Neuron (in vitro differentiated cells): ENCODE data around the gene ACOXL.
"Not testable (repeated sequence)": the region's sequence is repeated elsewhere in the genome, so short reads cannot be mapped to it uniquely, and the experiment has no call there.

Experiments used
- H2AFZ ChIP-seq: one replicate; pipeline ENCODE4 v1.6.1; 2013; ENCODE audit warnings: low read depth, mild to moderate bottlenecking, inconsistent platforms, low read length, moderate library complexity
- H3K27me3 ChIP-seq: one replicate; pipeline ENCODE4 v1.6.1; 2013; ENCODE audit warnings: low read length; ENCODE audit not compliant: insufficient read depth
- H3K36me3 ChIP-seq: one replicate; pipeline ENCODE4 v1.6.1; 2013; ENCODE audit warnings: low read length; ENCODE audit not compliant: insufficient read depth
- H3K4me1 ChIP-seq: one replicate; pipeline ENCODE4 v1.6.1; 2013; ENCODE audit warnings: low read length; ENCODE audit not compliant: insufficient read depth
- H3K4me3 ChIP-seq: 2 replicates; pipeline ENCODE4 v1.5.1; 2013; ENCODE audit warnings: mild to moderate bottlenecking, low read length, moderate library complexity
- H3K9me3 ChIP-seq: one replicate; pipeline ENCODE4 v1.6.1; 2013; ENCODE audit warnings: low read length

The ACOXL gene

DNA sequence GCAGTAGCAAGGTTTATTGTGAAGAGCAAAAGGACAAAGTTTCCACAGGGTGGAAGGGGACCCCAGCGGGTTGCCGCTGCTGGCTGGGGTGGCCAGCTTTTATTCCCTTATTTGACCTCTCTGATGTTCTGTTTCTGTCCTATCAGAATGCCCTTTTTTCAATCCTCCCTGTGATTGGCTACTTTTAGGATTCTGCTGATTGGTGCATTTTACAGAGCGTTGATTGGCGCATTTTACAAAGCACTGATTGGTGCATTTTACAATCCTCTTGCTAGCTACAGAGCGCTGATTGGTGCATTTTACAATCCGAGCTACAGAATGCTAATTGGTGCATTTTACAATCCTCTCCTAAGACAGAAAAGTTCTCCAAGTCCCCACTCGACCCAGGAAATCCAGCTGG is 123.5 kb downstream of the ACOXL start:
- peaks cover 20% of the 10 kb centered on the region for H3K4me1 ChIP-seq
- H3K36me3 ChIP-seq, H3K9me3 ChIP-seq, H3K27me3 ChIP-seq, H3K4me3 ChIP-seq, H2AFZ ChIP-seq: not testable (repeated sequence)

GRCh38 chr2:110858135-110858725 is 125.9 kb downstream of the ACOXL start:
- no peak overlapping the region for H2AFZ ChIP-seq
- peaks cover 34% of the 10 kb centered on the region for H3K4me1 ChIP-seq
- no peaks in the 10 kb centered on the region for H3K36me3 ChIP-seq
- no peak overlapping the region for H3K4me3 ChIP-seq
- H3K27me3 ChIP-seq = no peaks in the 10 kb centered on the region
- H3K9me3 ChIP-seq = no peaks in the 10 kb centered on the region

GRCh38 chr2:110858993-110859701 is 126.8 kb downstream of the ACOXL start:
- no peaks in the 10 kb centered on the region for H3K9me3 ChIP-seq
- H3K27me3 ChIP-seq = no peaks in the 10 kb centered on the region
- H3K4me1 ChIP-seq = peaks cover 34% of the 10 kb centered on the region
- H3K4me3 ChIP-seq = no peak overlapping the region
- H2AFZ ChIP-seq = no peak overlapping the region
- no peaks in the 10 kb centered on the region for H3K36me3 ChIP-seq

- no peaks in the 10 kb centered on the region for H3K9me3 ChIP-seq
- H2AFZ ChIP-seq = no peak overlapping the region
- H3K27me3 ChIP-seq = no peaks in the 10 kb centered on the region
- peaks cover 36% of the 10 kb centered on the region for H3K4me1 ChIP-seq
- H3K36me3 ChIP-seq = no peaks in the 10 kb centered on the region
- no peak overlapping the region for H3K4me3 ChIP-seq
These were observed 128.3 kb downstream of the ACOXL start for GRCh38 chr2:110860630-110861029.

DNA sequence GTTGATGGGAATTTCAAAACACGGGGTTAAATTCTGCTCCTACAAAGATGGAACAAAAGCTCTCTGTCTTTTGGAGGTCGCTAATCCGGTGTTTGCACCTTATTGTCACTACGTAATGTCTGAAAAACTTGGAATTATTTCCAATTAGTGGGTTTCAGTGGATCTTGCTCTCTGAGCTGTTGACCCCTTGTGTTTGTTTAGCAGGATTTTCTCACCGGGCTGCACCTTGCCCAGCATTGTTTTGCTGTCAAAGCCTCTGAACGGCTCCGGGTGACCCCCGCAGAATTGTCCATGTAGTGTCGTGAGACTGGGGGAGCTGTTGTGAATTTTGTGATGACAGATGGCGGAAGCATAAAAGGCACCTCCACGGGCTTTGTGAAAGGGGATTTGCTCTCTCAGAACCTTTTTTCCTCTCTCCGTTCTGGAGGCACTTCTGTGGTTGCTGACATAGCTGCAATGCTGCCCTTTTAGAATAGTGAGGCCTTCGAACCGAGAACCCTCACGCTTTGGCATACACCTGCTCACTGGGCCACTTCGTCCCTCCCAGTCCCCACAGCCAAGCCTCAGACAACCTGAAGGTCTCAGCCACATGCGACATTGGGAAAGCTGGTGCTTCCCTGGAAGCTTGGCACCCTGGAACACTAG is 129.4 kb downstream of the ACOXL start:
- Histone ChIP-seq H3K36me3 (no peaks in the 10 kb centered on the region), H3K4me1 (peaks cover 44% of the 10 kb centered on the region), H3K4me3 (no peak overlapping the region), H3K9me3 (no peaks in the 10 kb centered on the region), H2AFZ (no peak overlapping the region), H3K27me3 (no peaks in the 10 kb centered on the region)

DNA sequence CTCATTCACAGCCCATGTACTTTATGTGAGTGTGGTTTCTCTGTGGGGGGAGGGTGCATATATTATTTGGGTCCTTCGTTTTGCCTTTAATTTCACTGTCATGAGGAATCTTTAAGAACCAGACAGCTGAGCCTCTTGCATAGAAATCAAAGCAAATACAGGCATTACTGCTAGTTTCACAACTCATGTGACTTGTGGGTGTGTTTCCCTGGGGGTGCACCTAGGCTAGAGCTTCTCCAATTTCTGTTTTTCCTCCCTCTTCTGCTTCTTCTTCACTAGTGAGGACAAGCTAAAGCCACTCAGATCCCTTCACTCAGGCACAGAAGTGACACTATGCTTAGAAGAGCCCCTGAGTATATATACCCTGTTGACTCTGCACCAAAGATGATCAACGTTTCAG is 131.4 kb downstream of the ACOXL start:
- no peak overlapping the region for H3K4me3 ChIP-seq
- H2AFZ ChIP-seq = no peak overlapping the region
- peaks cover 36% of the 10 kb centered on the region for H3K4me1 ChIP-seq
- no peaks in the 10 kb centered on the region for H3K27me3 ChIP-seq
- no peaks in the 10 kb centered on the region for H3K9me3 ChIP-seq
- no peaks in the 10 kb centered on the region for H3K36me3 ChIP-seq

GRCh38 chr2:110864176-110864575 is 131.8 kb downstream of the ACOXL start:
- Histone ChIP-seq H3K36me3 (no peaks in the 10 kb centered on the region), H3K4me1 (peaks cover 36% of the 10 kb centered on the region), H3K27me3 (no peaks in the 10 kb centered on the region)

GRCh38 chr2:110864731-110865130 is 132.4 kb downstream of the ACOXL start:
- Histone ChIP-seq H3K4me3 (no peak overlapping the region), H3K27me3 (no peaks in the 10 kb centered on the region), H3K4me1 (peaks cover 36% of the 10 kb centered on the region), H3K9me3 (no peaks in the 10 kb centered on the region), H3K36me3 (no peaks in the 10 kb centered on the region), H2AFZ (no peak overlapping the region)

More at GRCh38 chr2:110864176-110864575, 131.8 kb downstream of the ACOXL start:
- H3K4me3 ChIP-seq = no peak overlapping the region
- H2AFZ ChIP-seq = no peak overlapping the region
- no peaks in the 10 kb centered on the region for H3K9me3 ChIP-seq

GRCh38 chr2:110865188-110865587 is 132.8 kb downstream of the ACOXL start:
- Histone ChIP-seq H3K36me3 (no peaks in the 10 kb centered on the region), H2AFZ (no peak overlapping the region), H3K4me3 (no peak overlapping the region), H3K9me3 (no peaks in the 10 kb centered on the region), H3K27me3 (no peaks in the 10 kb centered on the region), H3K4me1 (peaks cover 34% of the 10 kb centered on the region)

DNA sequence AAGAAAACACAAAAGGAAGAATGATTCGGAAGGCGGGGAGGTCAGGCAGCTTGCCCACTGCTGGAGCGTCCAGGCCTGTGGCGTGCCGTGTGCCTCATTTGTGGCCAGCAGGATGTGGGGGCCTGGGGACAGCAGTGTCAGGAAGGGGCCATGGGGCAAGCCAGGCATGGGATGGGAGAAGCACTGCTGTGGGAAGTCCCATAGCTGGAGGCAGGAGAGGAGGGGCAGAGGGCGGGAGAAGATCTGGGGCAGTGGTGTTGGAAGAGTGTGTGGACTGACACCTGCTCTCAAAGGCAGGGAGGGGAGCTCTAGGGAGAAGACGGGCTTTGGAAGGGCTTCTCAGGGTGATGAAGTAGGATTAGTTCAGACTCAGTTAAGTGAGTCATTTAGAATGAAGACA is 133.7 kb downstream of the ACOXL start:
- no peaks in the 10 kb centered on the region for H3K27me3 ChIP-seq
- H3K4me3 ChIP-seq = no peak overlapping the region
- no peak overlapping the region for H2AFZ ChIP-seq
- no peaks in the 10 kb centered on the region for H3K9me3 ChIP-seq
- no peaks in the 10 kb centered on the region for H3K36me3 ChIP-seq
- peaks cover 34% of the 10 kb centered on the region for H3K4me1 ChIP-seq

DNA sequence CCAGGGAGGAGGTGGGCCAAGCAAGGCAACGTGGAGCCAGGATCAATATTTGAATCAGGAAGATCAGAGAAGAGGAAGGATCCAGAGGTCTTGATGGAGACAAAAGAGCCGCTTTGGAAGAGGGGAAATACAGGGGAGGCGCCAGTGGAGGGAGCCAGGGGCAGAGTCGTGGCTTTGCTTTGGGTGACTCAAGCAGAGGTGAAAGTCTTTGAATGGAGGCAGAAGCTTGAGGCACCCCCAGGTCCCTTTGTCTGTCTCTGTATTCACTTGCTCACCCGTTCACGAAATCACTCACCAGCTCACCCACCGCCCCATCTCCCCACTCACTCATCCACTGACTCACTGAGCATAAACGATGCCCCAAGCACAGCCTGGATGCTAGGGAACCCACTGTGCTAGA is 134.1 kb downstream of the ACOXL start:
- Histone ChIP-seq H3K4me1 (peaks cover 32% of the 10 kb centered on the region), H3K9me3 (no peaks in the 10 kb centered on the region), H3K27me3 (no peaks in the 10 kb centered on the region), H2AFZ (no peak overlapping the region), H3K36me3 (no peaks in the 10 kb centered on the region), H3K4me3 (no peak overlapping the region)

DNA sequence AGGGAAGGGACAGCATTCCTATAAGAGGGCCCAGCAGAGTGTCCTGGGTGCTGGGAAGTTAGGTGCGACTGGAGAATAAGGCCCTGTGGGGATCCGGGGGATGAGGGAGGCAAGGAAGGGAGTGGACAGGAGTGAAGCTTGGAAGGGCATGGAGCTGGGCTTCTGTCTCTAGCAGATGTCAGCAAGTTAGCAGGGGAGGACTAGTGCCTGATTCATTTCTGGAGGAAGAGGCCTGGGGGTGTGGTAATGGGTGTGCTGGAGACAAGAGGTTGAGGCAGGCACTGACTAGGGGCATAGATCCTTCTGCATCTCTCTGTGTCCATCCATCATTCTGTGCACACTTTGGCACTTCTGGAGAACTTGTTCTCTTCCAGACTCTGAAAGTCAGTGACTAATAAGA is 134.7 kb downstream of the ACOXL start:
- H3K27me3 ChIP-seq = no peaks in the 10 kb centered on the region

GRCh38 chr2:110868971-110869370 is 136.6 kb downstream of the ACOXL start:
- Histone ChIP-seq H3K9me3 (no peaks in the 10 kb centered on the region), H2AFZ (no peak overlapping the region), H3K4me1 (peaks cover 25% of the 10 kb centered on the region), H3K36me3 (no peaks in the 10 kb centered on the region), H3K27me3 (no peaks in the 10 kb centered on the region), H3K4me3 (no peak overlapping the region)

More for the DNA sequence above, 134.7 kb downstream of the ACOXL start:
- Histone ChIP-seq H3K4me1 (peaks cover 27% of the 10 kb centered on the region), H3K4me3 (no peak overlapping the region), H2AFZ (no peak overlapping the region), H3K9me3 (no peaks in the 10 kb centered on the region), H3K36me3 (no peaks in the 10 kb centered on the region)
